HL-60 (cell line): ENCODE measurements around the gene PCDH15.

Experiments used
- DNase-seq, 2 experiments: peaks; one replicate each; pipeline ENCODE4 v3.0.0-alpha.2; 2010 to 2020; ENCODE audit warnings: low read depth in 1 of 2, low spot score in 1 of 2
- H3K27ac ChIP-seq: fragments of 250-450 bp; sonication (Bioruptor Pico); replicated peaks from 2 replicates; pipeline ENCODE4 v1.5.1; 2020; ENCODE audit warnings: mild to moderate bottlenecking, moderate library complexity
- H3K27me3 ChIP-seq: fragments of 250-450 bp; sonication (Bioruptor Pico); 2 replicates; pipeline ENCODE4 v1.5.1; 2021; ENCODE audit warnings: mild to moderate bottlenecking, moderate library complexity; ENCODE audit not compliant: insufficient read depth, poor library complexity, severe bottlenecking
- H3K4me3 ChIP-seq: replicated peaks from 2 replicates; pipeline ENCODE4 v1.5.1; 2011; ENCODE audit warnings: mild to moderate bottlenecking, control low read depth, low read length; ENCODE audit not compliant: insufficient read depth
- CTCF ChIP-seq: IDR thresholded peaks from one replicate; pipeline ENCODE4 v1.5.1; 2011; ENCODE audit warnings: low read length, control low read depth, inconsistent platforms; ENCODE audit not compliant: insufficient read depth
- GABPA ChIP-seq: IDR thresholded peaks from 2 replicates; pipeline ENCODE4 v1.6.1; 2012; ENCODE audit warnings: low read depth
- POLR2AphosphoS5 ChIP-seq: IDR thresholded peaks from 2 replicates; pipeline ENCODE4 v1.6.1; 2012; ENCODE audit warnings: low read depth
- SPI1 ChIP-seq: IDR thresholded peaks from 2 replicates; pipeline ENCODE4 v1.6.1; 2012; ENCODE audit warnings: low read depth, mild to moderate bottlenecking, borderline replicate concordance
- TF ChIP-seq, protein P1 (sequence below): IDR thresholded peaks from 2 replicates; pipeline ENCODE4 v1.6.1; 2012; ENCODE audit warnings: low read depth; ENCODE audit not compliant: insufficient replicate concordance

The PCDH15 gene

DNA sequence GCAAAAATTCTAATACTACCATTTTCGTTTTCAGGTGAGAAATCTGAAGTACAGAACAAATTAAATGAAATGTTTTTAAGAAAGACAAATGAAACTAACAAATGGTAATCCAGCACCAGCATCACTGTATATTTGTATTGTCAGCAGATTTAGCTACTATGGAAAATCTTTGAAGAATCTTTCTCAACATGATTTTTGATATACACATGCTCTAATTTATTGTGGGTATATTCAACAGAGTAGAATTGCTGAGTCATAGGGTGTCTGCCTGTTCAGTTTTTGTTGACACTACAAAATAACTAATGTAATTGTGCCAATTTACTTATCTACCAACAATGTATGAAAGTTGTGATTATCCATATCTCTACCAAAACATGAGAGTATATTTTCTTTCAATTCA is 437.6 kb downstream of the PCDH15 start:
- DNase-seq = no peak
- Histone ChIP-seq H3K27ac (no peak overlapping the region), H3K4me3 (no peak overlapping the region), H3K27me3 (no peaks in the 10 kb centered on the region)
- TF ChIP-seq, protein P1, sequence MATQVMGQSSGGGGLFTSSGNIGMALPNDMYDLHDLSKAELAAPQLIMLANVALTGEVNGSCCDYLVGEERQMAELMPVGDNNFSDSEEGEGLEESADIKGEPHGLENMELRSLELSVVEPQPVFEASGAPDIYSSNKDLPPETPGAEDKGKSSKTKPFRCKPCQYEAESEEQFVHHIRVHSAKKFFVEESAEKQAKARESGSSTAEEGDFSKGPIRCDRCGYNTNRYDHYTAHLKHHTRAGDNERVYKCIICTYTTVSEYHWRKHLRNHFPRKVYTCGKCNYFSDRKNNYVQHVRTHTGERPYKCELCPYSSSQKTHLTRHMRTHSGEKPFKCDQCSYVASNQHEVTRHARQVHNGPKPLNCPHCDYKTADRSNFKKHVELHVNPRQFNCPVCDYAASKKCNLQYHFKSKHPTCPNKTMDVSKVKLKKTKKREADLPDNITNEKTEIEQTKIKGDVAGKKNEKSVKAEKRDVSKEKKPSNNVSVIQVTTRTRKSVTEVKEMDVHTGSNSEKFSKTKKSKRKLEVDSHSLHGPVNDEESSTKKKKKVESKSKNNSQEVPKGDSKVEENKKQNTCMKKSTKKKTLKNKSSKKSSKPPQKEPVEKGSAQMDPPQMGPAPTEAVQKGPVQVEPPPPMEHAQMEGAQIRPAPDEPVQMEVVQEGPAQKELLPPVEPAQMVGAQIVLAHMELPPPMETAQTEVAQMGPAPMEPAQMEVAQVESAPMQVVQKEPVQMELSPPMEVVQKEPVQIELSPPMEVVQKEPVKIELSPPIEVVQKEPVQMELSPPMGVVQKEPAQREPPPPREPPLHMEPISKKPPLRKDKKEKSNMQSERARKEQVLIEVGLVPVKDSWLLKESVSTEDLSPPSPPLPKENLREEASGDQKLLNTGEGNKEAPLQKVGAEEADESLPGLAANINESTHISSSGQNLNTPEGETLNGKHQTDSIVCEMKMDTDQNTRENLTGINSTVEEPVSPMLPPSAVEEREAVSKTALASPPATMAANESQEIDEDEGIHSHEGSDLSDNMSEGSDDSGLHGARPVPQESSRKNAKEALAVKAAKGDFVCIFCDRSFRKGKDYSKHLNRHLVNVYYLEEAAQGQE = no peak
- TF ChIP-seq CTCF = no peak
- TF ChIP-seq POLR2AphosphoS5 = no peak
- no peak for TF ChIP-seq SPI1
- no peak for TF ChIP-seq GABPA

DNA sequence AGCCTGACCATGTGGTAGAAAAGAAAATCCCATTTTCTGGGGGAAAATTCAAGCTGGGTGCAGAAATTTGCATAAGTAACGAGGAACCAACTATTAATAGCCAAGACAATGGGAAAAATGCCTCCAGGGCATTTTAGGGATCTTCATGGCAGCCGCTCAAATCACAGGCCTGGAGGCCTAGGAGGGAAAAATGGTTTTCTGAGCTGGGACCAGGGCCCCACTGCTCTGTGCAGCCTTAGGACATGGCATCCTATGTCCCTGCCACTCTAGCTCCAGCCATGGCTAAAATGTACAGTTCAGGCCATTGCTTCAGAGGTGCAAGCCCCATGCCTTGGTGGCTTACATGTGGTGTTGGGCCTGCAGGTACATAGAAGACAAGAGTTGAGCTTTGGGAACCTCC is 459.0 kb downstream of the PCDH15 start:
- DNase-seq = no peak
- Histone ChIP-seq H3K27ac (no peak overlapping the region), H3K27me3 (no peaks in the 10 kb centered on the region), H3K4me3 (no peak overlapping the region)
- TF ChIP-seq CTCF (no peak), SPI1 (no peak), POLR2AphosphoS5 (no peak), GABPA (no peak)
- TF ChIP-seq, protein P1 = no peak

DNA sequence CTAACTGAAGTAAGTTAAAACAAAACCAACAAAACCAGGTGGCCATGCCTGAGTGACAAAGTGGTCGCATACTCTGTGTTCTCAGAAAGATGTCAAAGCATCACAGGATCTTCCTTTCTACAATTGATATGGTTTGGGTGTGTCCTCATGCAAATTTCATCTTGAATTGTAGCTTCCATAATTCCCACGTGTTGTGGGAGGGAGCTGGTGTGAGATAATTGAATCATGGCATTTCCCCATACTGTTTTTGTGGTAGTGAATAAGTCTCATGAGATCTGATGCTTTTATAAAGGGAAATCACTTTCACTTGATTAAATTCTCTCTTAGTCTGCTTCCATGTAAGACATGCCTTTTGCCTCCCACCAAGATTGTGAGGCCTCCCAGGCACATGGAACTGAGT is 465.7 kb downstream of the PCDH15 start:
- H3K27ac ChIP-seq = no peak overlapping the region
- H3K27me3 ChIP-seq = no peaks in the 10 kb centered on the region
- no peak for TF ChIP-seq SPI1
- no peak for TF ChIP-seq POLR2AphosphoS5
- TF ChIP-seq, protein P1 = no peak
- DNase-seq = no peak
- no peak overlapping the region for H3K4me3 ChIP-seq

- DNase-seq = no peak
- Histone ChIP-seq H3K27me3 (no peaks in the 10 kb centered on the region), H3K4me3 (no peak overlapping the region), H3K27ac (no peak overlapping the region)
- TF ChIP-seq GABPA (no peak), CTCF (no peak), SPI1 (no peak), POLR2AphosphoS5 (no peak)
- TF ChIP-seq, protein P1 = no peak
Observed at GRCh38 chr10:54319341-54319740, 481.7 kb downstream of the PCDH15 start.
